ENCODE results near the gene CSNK1E.

CSNK1E gene

DNA sequence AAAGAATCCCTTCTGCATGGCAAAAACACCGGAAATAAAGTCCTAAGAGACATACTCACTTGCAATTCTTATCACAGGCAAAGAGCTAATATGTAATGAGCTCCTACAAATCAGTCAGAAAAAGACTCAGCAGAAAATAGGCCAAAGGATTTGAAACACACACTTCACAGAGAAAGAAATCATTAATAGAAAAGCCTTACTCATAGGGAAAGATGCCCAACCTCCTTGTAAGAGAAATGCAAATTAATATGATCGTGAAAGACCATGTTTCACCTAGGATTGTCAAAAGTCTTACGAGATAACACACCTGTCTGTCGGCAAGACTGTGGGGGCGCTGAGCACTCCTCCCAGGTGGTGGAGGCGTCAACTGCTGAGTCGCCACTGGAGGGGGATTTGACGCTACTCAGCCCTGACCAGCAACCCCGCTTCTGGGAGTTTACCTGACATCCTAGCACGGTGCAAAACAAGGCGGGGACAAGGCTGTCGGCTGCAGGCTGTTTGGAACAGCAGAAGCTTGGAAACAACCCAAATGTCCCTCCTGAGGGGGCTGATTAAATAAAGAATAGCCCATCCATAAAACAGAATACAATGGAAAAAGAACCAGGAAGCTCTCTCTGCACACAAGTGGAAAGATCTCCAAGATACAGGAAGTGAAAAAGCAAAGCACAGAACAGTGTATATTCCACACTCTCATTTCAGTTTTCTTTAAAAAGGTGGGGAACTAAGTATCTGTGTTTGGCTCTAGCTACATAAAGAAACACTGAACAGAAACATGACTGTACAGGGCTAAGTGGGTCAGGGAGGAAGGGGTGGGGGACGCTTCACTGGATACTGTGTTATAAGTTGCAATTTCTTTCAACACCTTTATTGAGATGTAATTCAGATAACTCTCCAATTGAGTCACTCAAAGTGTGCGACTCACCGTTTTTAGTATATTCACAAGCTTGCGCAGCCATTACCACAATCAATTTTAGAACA is 11.5 kb downstream of the CSNK1E start:
- peak; percentile 44 for DNase-seq

DNA sequence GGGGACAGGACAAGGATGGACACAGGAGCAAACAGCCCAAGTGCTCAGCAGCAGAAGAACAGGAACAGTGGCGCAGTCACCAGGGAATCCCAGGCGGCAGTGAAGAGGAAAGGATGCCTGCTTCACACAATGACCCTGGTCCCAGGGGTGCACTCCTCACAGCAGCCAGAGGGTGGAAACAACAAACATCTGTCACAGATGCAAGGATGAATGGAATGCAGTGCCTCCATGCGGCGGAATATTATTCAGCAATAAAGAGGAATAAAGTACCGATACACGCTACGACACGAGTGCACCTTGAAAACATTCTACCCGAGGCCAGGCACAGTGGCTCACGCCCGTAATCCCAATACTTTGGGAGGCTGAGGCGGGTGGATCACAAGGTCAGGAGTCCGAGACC is 12.7 kb downstream of the CSNK1E start:
- no peak for DNase-seq

DNA sequence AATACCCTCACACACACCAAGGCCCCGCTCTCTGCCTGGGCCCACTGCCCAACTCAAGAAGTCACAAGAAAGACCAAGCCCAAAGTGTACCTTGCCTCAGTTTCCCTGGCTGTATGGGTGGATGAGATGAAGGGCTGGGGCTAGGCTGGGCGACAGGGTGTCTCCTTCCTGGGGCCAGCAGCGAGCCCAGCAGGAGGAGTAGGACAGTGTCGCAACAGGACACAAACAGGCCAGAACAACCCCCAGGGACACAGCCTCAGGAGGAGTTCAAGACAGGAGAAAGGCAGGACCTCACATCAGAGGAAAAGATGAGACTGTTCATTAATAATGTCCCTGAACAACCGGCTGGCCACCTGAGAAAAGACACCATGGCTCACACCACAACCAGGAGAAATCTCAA is 13.3 kb downstream of the CSNK1E start:
- no peak for DNase-seq

DNA sequence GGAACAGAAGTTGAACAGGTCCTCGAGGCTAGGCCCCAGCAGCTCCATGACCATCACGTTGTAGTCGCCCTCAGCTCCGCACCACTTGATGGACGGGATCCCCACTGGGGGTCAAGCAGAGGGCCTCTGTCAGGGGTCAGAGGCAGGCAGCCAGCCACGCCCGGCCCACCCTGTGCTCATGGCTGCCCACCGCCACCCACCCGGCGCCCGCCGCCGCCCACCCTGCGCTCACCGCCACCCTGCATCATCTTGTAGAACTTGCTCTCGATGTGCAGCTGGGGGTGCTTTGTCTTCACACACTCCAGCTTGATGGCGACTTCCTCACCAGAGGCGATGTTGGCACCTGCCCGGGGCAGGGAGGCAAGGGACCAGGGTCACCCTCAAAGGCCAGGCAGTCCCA is 14.3 kb downstream of the CSNK1E start:
- no peak for DNase-seq

DNA sequence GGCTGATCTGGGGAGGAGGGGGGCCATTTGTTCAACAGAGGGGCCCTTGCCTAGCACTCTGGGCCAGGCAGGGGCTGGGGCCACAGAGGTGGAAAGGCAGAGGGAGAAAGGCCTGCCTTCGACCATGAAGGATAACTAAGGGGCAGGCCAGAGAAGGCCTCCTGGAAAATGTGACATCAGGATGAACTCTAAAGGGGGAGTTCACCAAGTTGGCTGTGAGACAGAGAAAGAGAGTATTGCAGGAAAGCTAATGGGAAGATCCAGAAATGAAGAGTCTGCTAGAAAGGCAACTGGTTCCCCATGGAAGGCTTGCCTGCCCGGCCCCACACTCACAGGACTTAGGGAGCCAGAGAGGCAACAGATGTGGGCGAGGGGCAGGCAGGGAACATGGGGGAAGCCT is 16.3 kb downstream of the CSNK1E start:
- no peak for DNase-seq

DNA sequence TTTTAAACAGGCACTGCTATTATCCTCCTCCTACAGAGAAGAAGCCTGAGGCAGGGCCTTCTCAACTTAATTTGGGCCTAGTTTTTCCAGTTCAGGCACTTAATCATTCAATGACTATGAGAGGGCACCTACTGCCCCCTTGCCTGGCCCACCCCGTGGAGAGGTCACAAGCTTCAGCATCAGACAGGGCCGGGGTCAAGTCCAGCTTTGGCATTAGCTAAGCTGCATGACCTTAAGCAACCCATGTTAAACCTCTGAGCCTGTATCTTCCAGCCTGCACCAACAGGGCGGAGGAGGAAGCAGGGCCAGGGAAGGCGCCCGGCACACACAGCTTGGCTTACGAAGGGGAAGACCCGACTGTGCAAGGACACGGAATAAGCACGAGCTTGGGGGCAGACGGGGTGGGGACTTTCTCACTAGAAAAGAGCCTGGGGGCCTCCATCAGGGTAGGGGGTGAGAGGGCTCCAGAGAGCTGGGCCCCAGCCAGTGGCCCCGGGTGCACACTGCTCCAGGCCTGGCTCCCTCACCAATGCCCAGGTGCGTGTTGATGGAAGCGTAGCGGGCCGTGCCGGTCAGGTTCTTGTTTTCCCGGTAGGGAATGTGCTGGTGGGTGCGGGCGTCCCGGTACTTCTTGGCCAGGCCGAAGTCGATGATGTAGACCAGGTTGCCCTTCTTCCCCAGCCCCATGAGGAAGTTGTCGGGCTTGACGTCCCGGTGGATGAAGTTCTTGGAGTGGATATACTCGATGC is 16.9 kb downstream of the CSNK1E start:
- DNase-seq, result no peak

DNA sequence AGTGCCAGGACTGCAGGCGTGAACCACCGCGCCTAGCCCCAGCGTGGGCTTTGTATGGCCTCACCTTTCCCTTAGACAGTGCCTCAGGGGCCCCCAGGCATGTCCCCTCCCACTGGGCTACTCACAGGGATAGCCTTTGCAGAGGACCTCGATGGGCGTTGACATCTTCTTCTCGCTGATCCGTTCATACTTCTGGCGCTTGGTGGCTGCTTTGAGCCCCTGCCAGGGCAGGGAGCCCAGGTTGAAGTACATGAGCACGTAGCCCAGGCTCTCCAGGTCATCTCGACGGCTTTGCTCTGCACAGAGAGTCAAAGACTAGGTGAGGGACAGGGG is 17.5 kb downstream of the CSNK1E start:
- no peak for DNase-seq

DNA sequence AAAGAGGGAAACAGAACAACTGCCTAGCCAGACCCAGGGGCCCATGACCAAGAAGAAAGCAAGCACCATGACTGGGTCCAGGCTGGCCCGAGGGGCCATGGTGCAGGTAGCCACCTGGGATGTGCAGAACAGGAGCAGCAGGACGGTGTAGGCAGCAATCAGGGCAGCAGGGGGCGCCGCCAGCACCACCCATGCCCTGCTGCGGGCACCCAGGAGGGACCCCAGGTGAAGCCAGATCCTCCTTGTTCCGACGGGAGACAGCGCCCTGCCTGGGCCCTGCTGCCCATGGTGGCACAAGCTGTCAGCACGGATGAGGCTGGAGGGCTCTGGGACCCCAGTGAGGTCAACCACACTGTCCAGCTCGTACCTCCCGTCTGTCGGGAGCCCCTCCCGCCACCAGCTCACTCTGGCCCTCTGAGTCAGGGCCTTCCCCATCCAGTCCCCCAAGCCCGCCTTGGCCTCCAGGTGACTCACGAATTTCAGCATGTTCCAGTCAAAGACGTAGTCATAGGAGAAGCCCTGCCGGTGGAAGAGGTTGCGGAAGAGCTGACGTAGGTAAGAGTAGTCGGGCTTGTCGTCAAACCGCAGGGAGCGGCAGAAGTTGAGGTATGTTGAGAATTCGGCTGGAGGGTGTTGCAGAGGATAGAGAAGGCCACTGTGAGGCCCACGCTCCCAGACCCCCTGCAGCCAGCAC is 18.8 kb downstream of the CSNK1E start:
- peak; percentile 45 for DNase-seq

DNA sequence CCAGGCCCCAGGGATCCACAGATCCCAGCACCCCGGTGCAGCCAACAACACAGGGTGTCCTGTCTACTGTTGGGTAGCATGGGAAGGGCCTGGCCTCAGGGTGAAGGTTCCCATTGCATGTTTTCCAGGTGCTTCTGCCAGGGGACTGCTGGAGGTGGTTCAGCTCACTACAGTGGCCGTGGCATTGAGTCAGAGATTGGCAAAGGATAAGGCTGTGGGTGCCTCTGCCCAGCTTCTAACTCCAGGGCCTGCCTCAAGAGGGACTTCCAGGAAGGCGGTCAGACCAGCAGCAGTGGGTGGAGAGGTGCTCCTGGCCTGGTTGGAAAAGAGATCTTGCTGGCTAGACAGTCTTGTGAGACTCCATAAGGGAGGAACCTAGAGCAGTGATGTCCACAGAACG is 20.9 kb downstream of the CSNK1E start:
- no peak for DNase-seq

DNA sequence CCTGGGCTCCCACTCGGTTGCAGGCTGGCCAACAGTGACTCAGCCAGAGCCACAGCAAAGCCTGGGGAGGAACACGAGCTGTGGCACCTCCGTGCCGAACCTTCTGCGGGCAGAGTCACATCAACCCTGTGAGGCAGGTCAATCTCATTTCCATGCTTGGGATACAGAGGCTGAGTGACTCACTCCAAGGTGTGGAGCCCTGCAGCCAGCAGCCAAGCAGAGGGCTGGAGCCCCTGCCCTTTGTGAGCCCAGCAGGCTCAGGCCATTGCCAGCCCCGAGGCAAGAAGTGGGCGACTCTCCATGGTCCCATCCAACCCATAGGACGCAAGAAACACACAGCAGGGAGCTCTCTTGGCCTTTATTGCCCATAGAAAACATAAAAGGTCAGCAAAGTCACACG is 21.4 kb downstream of the CSNK1E start:
- DNase-seq, result no peak

DNA sequence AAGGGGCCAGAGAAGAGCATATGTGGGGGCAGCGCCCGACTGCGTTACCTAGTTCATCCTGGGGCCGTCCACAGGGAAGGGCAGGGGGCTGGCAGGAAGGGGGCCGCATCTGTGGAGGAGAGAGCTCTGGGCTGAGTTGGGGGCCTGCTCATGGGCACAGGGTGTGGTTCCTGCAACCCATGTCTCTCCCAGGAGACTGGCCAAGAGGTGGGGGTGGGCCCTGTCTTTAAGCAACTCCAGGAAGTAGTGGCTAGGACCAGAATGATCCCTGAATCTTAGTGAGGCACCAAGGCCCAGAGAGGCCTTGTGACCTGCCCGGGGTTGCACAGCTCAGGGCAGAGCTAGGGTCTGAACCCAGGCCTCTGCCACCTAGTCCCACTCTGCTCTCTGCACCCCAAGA is 21.9 kb downstream of the CSNK1E start:
- DNase-seq, result no peak

DNA sequence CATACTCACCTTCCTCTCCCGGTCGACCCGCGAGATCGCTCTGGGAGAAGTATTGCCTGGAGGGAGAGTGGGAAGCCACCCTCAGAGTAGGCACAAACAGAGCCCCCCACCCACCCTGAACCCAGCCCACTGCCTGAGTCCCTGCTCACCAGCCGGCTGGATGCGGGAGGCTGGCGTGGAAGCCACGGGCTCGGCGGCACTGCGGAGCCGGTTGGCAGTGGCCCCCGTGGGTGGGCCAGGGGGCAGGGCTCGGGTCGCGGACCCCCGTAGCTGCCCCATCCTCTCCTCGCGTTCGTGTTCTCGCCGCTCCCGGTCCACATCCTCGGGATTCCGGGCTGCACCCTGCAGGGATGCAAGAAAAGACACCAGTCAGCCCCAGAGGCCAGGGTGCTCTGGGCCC is 23.0 kb downstream of the CSNK1E start:
- DNase-seq, result no peak

DNA sequence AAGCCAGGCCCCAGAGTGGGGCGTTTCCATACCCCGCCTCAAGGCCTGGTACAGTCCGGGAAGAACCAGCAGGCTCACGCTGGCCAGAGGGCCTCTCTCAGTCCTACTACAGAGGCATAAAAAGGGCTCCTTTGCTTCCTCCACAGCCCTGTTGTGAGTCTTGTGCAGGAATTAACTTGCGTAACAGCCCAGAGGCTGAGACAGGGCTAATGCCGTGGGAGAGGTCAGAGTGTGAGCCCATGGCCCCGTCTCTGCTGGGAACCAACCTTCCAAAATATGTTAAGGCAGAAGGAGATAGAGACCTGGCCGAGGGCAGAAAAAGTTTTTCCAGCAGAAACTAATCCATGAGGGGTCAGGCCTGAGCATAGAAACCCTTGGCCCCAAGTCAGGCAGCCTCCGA is 24.5 kb downstream of the CSNK1E start:
- DNase-seq, result no peak

DNA sequence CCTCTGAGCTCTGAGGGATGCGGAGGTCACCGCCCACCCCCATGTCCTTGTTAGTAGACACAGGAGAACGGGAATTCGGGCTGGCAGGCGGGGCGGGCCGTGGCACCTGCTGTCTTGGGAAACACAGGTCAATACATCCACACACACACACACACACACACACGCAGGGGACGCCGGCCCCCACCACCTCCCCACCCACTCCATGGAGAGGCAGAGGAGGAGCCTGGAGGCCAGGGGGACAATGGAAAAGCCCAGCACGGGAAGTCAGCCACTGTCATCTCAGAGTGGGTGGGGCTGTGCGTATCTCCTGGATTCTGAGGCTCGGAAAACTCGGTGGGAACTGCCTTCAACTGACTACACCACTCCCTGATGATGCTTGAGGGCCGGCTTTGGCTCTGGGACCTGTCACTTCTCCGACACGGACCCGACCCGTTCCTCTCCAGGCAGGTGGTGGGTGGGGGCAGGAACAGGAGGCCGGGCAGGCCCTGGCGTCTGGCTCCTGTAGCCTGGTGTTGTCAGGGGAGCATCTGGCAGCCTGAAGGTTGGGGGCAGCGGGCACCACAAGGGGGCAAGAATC is 25.9 kb downstream of the CSNK1E start:
- DNase-seq, result no peak

DNA sequence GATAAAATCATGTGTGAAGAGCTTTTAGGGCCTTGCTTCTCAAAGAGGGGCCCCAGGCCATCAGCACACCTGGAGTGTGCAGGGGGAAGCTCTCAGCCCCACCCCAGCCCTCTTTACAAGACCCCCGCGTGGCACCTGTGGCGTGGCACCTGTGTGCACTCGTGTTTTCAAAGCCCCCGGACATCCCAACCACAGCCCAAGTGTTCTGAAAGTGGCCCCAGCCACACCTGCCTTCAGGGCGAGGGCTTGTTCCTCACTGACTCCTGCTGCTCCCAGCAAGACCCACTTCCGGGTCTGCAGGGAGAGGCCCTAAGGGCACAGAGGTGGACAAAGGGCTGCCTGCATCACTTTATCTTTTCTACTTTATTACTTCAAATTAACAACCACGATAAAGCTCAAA is 26.9 kb downstream of the CSNK1E start:
- DNase-seq, result no peak

DNA sequence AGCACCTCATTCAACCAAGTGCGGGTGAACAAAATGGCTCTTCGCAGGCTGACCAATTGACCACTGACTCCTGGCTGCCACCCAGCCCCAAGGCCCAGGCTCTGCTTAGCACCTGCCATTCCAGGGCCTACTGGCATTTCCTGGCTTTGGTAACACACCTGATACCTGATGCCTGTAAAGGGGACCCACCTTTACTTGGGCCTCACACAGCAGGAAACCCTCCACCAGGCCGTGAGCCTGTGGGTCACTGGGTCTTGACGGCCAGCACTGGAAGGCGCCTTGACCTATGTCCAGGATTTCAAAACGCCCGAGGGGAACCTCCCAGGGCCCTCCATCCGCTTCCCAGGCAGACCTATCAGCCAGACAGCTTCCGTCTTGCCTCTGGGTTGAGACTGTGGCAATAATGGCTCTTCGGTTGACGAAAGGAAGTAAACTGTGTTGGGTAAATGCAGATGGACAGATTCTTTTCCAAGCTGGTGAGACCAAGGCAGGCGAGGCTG is 27.6 kb downstream of the CSNK1E start:
- DNase-seq, result no peak

DNA sequence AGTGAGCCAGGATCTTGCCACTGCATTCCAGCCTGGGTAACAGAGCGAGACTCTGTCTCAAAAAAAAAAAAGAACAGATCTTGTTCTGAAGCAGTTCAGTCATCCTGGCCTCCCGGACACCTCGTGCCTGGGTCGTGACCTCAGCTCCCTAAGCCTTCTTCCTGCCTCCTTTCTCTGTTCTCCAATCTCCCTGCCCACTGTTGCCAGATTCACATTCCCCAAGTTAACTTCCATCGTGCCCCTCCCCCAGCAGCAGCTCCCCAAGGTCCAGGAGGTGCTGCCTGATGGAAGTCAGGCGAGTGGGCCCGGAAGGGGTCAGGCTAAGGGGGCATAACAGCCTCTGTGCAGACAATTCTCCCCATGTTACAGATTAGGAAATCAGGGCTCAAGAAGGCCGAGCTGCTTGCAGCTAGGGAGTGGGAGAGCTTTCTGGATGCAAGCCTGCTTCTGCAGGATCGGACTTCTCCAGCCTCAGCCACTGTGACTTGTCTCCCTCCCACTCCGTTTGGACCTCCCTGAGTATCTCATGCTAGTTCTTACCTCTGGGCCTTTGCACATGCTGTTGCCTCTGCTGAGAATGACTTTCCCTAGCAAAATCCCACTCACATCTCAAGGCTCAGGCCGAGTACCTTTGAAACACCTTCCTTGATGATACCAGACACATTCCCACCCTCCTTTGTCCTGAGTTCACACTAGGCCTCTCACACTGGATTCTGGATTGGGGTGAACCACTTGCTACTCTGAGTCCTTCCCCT is 30.1 kb downstream of the CSNK1E start:
- no peak for DNase-seq

DNA sequence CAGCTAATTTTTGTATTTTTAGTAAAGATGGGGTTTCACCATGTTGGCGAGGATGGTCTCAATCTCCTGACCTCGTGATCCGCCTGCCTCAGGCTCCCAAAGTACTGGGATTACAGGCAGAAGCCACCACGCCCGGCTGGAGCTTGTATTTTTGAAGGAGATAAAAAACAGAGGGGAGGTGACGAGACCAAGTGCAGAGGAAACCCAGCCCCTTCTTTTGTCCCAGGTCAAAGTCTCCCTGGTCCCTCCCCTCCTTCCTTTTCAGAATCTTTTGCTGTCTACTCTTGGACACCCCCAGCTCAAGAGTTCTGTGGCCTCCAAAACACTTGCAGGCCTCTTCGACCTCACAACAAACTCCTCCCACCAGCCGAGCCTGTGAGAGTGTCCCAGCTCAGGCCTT is 32.2 kb downstream of the CSNK1E start:
- no peak for DNase-seq

DNA sequence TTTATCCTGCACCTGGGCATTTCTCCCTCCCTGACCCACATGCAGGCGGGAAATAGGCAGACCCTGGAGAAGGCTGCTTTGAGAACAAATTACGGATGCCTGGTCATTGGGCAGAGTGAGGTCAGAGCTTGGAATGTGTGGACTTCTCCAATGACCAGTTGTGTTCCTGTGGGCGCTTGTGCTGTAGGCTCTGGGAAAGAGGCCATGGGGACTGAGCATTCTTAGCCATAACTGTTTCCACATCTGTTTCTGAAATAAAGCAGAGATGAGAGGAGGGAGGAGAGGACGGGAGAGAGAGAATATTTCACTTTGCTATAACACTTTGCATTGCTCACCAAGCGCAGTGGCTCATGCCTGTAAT is 33.2 kb downstream of the CSNK1E start:
- no peak for DNase-seq

DNA sequence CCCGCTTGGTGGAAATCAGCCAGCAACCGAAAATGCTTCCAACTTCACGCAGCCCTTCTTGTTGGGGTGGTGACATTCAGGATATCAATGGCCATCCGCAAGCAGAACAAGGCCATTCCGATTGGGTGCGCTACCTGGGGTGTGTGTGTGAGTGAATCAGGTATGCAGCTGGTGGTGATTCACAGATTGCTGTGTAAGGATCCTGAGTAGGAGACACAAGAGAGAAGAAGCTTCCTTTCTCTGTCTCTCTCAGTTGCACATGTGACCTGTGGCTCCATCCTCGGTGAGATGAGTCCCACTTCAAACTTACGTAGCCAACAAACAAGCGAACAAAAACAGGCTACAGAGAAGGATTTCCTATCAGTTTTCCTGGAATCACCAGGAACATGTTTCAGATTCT is 34.8 kb downstream of the CSNK1E start:
- no peak for DNase-seq

DNA sequence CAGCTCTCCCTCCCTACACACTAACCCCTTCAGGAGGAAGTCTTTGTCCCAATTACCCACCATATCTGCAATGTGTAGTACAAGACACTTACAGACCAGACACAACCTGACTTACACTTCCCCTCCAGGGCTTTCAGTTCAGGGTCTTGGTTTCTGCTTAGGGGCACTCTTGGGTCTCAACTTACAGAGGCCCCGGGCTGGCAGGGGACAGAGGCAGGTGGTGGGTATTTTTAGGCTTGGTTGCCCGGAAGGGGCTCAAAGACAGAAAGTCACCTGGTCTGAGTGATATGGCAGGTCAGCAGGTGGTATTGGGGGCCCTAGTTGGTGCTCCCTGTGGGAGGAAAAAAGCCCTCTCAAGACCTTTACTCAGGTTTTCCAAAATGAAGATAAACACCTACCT is 41.1 kb downstream of the CSNK1E start:
- DNase-seq, result no peak

DNA sequence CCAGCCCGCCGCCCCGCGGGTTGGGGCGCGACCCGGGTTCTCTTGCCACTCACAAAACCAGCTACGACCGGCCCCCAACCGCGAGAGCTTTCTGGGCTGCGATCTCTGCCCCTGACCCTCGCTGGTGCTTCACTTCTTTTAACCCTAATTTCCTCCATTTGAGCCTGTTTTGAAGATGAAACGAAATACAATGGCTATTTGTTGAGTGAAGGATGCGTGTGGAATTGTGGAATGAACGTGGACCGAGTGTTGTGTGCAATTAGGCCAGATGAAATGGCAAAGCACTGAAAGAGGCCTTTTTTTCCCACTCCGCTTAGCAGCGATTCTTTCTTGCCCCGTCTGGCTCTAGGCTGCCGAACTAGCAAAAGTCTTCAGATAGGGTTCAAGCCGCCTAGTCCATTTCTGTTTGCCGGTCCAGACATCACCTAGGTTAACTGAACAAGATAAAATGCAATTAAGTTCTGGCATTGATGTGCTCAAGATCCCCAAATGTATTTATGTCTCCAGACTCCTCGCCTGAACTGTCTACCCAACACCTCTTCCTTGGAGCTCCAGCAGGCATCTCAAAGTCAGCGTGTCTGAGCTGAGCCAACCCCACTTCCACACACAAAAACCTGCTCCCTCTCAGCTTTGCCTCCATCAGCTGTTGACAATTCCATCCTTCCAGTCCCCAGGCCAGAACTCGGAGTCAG is 44.0 kb downstream of the CSNK1E start:
- DNase-seq, result no peak
